K562 (cell line): ENCODE results near the gene RRAD. TPM values are rescaled to one million over a fixed set of nuclear protein-coding genes. Genes with fewer than 3 reads are reported as not detected.

Experiments
- BRCA1 ChIP-seq, 2 experiments: fragments of 450-650 bp in 1 of 2; sonication (generic) in 1 of 2; formaldehyde crosslinking in 1 of 2; IDR thresholded peaks; 2 replicates each; pipeline versions ENCODE4 v1.5.0 to v1.6.1; 2017 to 2020; ENCODE audit warnings: mild to moderate bottlenecking in 1 of 2, missing genetic modification reagents in 1 of 2
- CBX1 ChIP-seq: sonication (generic); IDR thresholded peaks from 2 replicates; pipeline ENCODE4 v1.6.1; 2016; ENCODE audit warnings: antibody characterized with exemption, low read depth, mild to moderate bottlenecking
- CREBBP ChIP-seq: IDR thresholded peaks from one replicate; pipeline ENCODE4 v1.6.1; 2012; ENCODE audit warnings: low read depth, mild to moderate bottlenecking, control low read depth, inconsistent platforms, low read length
- DDX20 ChIP-seq: fragments of 450-650 bp; IDR thresholded peaks from 2 replicates; pipeline ENCODE4 v1.6.1; 2016; ENCODE audit warnings: missing genetic modification characterization, low read depth, mild to moderate bottlenecking, missing compliant biosample characterization, moderate library complexity
- MYNN ChIP-seq, 2 experiments: sonication (generic); formaldehyde crosslinking in 1 of 2; IDR thresholded peaks; 2 replicates each; pipeline versions ENCODE4 v1.5.0 to v1.6.1; 2016 to 2020; ENCODE audit warnings: antibody characterized with exemption in 1 of 2, missing genetic modification reagents in 1 of 2
- NBN ChIP-seq: fragments of 450-650 bp; IDR thresholded peaks from 2 replicates; pipeline ENCODE4 v1.6.1; 2016; ENCODE audit warnings: low read depth, mild to moderate bottlenecking
- NCOR1 ChIP-seq: fragments of 450-650 bp; IDR thresholded peaks from 2 replicates; pipeline ENCODE4 v1.6.1; 2016; ENCODE audit warnings: mild to moderate bottlenecking, moderate library complexity
- RFX5 ChIP-seq: IDR thresholded peaks from 2 replicates; pipeline ENCODE4 v1.6.1; 2011; ENCODE audit warnings: low read depth, mild to moderate bottlenecking, improper control_type of control experiment, low read length
- SMC3 ChIP-seq: conservative IDR thresholded peaks from 2 replicates; pipeline ENCODE4 v1.6.1; 2011; ENCODE audit warnings: low read depth, low read length, improper control_type of control experiment; ENCODE audit not compliant: insufficient read depth
- TARDBP ChIP-seq: fragments of 450-650 bp; IDR thresholded peaks from 2 replicates; pipeline ENCODE4 v1.6.1; 2016
- ZC3H11A ChIP-seq: IDR thresholded peaks from 2 replicates; pipeline ENCODE4 v1.6.1; 2012; ENCODE audit warnings: low read depth, low read length, improper control_type of control experiment
- ZNF507 ChIP-seq: conservative IDR thresholded peaks from 2 replicates; pipeline ENCODE4 v1.6.1; 2017; ENCODE audit warnings: missing genetic modification characterization, missing compliant biosample characterization
- ZNF584 ChIP-seq: fragments of 200-800 bp; sonication (Bioruptor generic); IDR thresholded peaks from 2 replicates; pipeline ENCODE4 v1.6.1; 2016; ENCODE audit warnings: low read depth, mild to moderate bottlenecking, missing genetic modification characterization, missing compliant biosample characterization
- polyA plus RNA-seq, 8 experiments: library from polyadenylated mRNA; depleted of rRNA in 4 of 8; stranded (reverse) in 5 of 8; unstranded in 3 of 8; fragments of >200 nt; fragmentation: Nextera tagmentation in 2 of 8; fragmentation: Illumina TruSeq in 1 of 8; extraction: Ambion mirVana in 2 of 8; extraction: Trizol in 1 of 8; gene quantifications; 2 replicates each; pipeline versions ENCODE4 v1.2.1 to v1.2.3, GENCODE V29; 2011 to 2014; ENCODE audit warnings: inconsistent platforms in 1 of 8, missing spikeins in 1 of 8
- total RNA-seq, 7 experiments: library from RNA; depleted of rRNA in 6 of 7; stranded (reverse); fragments of >200 nt in 6 of 7; fragmentation: Illumina TruSeq in 2 of 7; extraction: Trizol in 2 of 7; gene quantifications; 2 replicates each; pipeline versions ENCODE4 v1.2.1 to v1.2.3, GENCODE V29; 2011 to 2021; ENCODE audit warnings: low replicate concordance in 1 of 7
- TF ChIP-seq, protein P1 (sequence below): sonication (generic); formaldehyde crosslinking; IDR thresholded peaks from 2 replicates; pipeline ENCODE4 v1.8.1; 2023; ENCODE audit warnings: mild to moderate bottlenecking, missing genetic modification reagents
- TF ChIP-seq, protein P2 (sequence below), 3 experiments: fragments of 200-800 bp in 1 of 3; sonication (Bioruptor generic) in 1 of 3; sonication (generic) in 1 of 3; formaldehyde crosslinking in 1 of 3; IDR thresholded peaks; 2 replicates each; pipeline versions ENCODE4 v1.6.1 to v1.8.0; 2016 to 2022; ENCODE audit warnings: mild to moderate bottlenecking in 2 of 3, missing compliant biosample characterization in 2 of 3, missing genetic modification characterization in 2 of 3, missing genetic modification reagents in 1 of 3
- TF ChIP-seq, protein P3 (sequence below): sonication (generic); formaldehyde crosslinking; IDR thresholded peaks from 2 replicates; pipeline ENCODE4 v1.8.0; 2023; ENCODE audit warnings: mild to moderate bottlenecking, missing genetic modification reagents
- TF ChIP-seq, protein P4 (sequence below): fragments of 450-650 bp; formaldehyde crosslinking; IDR thresholded peaks from 2 replicates; pipeline ENCODE4 v1.4.0; 2020; ENCODE audit warnings: mild to moderate bottlenecking

RRAD gene
- total and polyA plus RNA-seq, 9 of the 15 experiments (the other 6 are each of a cell fraction or from before 2014, with no cell fraction given) = 0.09 to 0.20 (median 0.13) TPM; not detected in 5

DNA sequence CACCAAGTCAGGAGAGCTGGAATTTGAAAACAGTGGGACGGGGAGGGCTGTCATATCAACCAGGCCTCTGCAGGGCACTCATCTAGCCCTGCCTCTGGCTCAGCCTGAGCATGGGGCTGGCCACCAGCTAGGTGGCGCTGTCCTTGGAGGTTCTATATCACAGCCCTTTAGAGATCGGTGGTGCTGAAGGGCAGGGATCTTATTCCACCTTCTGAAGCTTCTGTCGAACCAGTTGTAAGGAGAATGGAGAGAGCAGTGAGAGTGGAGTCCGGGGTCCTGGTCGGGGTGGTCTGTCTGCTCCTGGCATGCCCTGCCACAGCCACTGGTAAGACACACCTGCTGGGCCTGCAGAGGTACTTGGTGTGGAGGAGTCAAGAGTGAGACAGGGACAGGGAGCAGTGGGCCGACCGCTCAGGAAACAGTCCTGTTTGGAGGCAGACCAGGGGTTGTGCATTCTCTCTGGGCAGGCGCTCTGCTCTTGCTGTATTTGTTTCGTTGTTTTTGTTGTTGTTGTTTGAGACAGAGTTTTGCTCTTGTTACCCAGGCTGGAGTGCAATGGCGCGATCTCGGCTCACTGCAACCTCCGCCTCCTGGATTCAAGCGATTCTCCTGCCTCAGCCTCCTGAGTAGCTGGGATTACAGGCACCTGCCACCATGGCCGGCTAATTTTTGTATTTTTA is 35.9 kb upstream of the RRAD start, which contains the start of gene CES3 (continued):
- TF ChIP-seq, protein P1, sequence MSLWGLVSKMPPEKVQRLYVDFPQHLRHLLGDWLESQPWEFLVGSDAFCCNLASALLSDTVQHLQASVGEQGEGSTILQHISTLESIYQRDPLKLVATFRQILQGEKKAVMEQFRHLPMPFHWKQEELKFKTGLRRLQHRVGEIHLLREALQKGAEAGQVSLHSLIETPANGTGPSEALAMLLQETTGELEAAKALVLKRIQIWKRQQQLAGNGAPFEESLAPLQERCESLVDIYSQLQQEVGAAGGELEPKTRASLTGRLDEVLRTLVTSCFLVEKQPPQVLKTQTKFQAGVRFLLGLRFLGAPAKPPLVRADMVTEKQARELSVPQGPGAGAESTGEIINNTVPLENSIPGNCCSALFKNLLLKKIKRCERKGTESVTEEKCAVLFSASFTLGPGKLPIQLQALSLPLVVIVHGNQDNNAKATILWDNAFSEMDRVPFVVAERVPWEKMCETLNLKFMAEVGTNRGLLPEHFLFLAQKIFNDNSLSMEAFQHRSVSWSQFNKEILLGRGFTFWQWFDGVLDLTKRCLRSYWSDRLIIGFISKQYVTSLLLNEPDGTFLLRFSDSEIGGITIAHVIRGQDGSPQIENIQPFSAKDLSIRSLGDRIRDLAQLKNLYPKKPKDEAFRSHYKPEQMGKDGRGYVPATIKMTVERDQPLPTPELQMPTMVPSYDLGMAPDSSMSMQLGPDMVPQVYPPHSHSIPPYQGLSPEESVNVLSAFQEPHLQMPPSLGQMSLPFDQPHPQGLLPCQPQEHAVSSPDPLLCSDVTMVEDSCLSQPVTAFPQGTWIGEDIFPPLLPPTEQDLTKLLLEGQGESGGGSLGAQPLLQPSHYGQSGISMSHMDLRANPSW (CRISPR knock-in tag) = no peak
- TF ChIP-seq BRCA1 (IDR thresholded peaks at IDR 0.05) (no peak), BRCA1 (CRISPR knock-in tag; IDR thresholded peaks at IDR 0.05) (no peak), MYNN (IDR thresholded peaks at IDR 0.05) (no peak), MYNN (CRISPR knock-in tag; IDR thresholded peaks at IDR 0.05) (no peak), RFX5 (no peak), SMC3 (peak; percentile 48), NBN (0 out of 2 replicates have a peak, but pooled peaks have one; percentile 58), TARDBP (no peak), DDX20 (no peak), ZNF507 (tag) (no peak), CREBBP (no peak), NCOR1 (no peak), ZC3H11A (no peak), ZNF584 (CRISPR knock-in tag) (no peak), CBX1 (no peak)
- TF ChIP-seq, protein P2, sequence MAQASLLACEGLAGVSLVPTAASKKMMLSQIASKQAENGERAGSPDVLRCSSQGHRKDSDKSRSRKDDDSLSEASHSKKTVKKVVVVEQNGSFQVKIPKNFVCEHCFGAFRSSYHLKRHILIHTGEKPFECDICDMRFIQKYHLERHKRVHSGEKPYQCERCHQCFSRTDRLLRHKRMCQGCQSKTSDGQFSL (CRISPR knock-in tag; IDR thresholded peaks at IDR 0.05) = no peak
- TF ChIP-seq, protein P2 (tag; IDR thresholded peaks at IDR 0.05) = no peak
- TF ChIP-seq, protein P3, sequence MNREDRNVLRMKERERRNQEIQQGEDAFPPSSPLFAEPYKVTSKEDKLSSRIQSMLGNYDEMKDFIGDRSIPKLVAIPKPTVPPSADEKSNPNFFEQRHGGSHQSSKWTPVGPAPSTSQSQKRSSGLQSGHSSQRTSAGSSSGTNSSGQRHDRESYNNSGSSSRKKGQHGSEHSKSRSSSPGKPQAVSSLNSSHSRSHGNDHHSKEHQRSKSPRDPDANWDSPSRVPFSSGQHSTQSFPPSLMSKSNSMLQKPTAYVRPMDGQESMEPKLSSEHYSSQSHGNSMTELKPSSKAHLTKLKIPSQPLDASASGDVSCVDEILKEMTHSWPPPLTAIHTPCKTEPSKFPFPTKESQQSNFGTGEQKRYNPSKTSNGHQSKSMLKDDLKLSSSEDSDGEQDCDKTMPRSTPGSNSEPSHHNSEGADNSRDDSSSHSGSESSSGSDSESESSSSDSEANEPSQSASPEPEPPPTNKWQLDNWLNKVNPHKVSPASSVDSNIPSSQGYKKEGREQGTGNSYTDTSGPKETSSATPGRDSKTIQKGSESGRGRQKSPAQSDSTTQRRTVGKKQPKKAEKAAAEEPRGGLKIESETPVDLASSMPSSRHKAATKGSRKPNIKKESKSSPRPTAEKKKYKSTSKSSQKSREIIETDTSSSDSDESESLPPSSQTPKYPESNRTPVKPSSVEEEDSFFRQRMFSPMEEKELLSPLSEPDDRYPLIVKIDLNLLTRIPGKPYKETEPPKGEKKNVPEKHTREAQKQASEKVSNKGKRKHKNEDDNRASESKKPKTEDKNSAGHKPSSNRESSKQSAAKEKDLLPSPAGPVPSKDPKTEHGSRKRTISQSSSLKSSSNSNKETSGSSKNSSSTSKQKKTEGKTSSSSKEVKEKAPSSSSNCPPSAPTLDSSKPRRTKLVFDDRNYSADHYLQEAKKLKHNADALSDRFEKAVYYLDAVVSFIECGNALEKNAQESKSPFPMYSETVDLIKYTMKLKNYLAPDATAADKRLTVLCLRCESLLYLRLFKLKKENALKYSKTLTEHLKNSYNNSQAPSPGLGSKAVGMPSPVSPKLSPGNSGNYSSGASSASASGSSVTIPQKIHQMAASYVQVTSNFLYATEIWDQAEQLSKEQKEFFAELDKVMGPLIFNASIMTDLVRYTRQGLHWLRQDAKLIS = no peak
- TF ChIP-seq, protein P4, sequence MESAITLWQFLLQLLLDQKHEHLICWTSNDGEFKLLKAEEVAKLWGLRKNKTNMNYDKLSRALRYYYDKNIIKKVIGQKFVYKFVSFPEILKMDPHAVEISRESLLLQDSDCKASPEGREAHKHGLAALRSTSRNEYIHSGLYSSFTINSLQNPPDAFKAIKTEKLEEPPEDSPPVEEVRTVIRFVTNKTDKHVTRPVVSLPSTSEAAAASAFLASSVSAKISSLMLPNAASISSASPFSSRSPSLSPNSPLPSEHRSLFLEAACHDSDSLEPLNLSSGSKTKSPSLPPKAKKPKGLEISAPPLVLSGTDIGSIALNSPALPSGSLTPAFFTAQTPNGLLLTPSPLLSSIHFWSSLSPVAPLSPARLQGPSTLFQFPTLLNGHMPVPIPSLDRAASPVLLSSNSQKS (CRISPR knock-in tag) = no peak
